HG02981 (cell line): ENCODE measurements around the gene ZNF787.

Experiments
- ATAC-seq: cut with Tn5 transposase; IDR thresholded peaks from one replicate; pipeline ENCODE4 v1.9.1; 2021; ENCODE audit warnings: mild to moderate bottlenecking, moderate library complexity; ENCODE audit not compliant: unreplicated experiment

Gene ZNF787

DNA sequence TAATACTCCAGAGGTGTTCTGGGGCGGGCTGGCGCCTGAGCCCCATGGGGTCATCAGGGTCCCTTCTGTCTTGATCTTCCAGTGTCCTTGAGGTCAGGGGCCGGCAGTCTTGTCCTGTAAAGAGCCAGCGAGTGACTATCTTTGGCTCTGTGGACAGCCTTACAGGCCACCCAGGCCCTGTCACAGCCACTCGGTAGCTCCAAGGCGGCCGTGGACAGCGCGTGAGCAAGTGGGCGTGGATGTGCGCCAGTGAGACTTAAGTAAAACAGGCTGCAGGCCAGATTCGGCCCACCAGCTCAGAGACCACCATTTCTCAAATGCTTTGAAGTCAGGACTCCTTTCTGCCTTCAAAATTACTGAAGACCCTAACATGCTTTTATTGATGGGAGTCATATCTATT, 23.7 kb upstream of the ZNF787 start:
- no peak for ATAC-seq

DNA sequence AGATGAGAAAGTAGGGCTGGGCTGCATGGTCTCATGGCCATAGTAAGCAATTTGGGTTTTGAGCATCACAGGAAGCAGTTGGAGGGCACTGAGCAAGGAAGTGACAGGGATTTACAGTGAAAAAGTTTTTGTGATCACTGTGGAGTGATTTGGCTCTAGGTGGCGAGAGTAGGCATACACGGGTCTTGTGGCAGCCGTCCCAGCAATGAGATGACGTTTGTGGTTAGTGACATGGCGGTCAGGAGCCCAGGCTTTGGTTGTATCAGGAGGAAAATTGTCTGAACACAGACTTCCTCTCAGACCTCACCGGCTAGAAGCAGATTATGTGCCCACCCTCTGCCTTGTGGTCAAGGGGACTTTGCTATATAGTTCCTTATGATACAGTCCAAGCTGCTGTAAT, 23.3 kb upstream of the ZNF787 start:
- no peak for ATAC-seq

DNA sequence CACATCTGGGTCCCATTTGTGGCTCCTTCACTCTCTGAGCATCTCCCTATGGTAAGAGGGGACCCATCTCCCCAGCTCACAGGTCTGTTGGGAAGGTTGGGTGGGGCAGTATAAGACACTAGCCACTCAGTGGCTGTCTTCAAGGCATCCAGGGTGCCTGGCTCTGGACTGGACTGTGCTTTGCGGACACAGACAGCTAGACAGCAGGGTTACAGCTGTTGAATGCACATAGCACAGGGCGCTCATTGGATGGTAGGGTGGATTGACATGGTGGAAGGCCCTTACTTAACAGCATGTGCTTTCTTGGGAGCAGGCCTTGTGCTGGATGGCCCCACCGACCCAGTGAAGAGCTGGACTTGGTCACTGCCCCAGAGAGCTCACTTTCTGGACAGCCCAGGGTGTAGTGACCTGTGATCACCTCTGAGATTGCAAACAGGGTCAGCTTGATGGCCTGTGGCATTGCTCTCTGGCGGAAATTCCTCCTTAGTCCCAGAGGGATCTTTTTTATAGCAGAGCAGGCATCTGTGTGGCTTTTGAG, 21.9 kb upstream of the ZNF787 start:
- ATAC-seq = no peak

DNA sequence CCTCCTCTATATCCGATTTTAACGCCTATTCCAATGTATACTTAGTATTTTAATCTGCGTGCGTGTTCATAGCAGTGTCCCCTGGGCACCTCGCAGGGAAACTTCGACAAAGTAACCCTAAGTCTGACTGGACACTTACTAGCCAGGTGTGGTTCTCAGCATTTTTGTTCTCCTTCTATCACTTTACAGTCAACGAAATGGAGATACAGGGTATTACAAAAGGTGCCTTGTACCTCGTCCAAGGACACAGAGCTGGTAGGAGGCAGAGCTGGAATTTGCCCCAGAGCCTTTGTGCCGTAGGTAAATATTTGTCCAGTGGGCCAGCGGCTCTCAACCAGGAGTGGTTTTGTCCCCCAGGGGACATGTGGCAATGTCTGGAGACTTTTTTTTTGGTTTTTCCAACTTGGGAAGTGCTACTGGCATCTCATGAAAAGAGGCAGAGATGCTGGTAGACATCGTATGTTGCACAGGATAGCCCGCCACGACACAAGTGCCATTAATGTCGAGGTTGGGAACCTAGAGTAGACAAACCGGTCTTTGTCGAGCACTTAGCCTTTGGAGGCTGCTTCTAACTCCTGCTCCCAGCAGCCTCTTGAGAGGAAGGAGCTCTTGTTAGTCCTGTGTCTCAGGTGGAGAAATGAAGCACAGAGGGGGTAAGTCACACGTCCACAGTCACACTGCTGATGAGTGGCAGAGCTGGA, 21.1 kb upstream of the ZNF787 start:
- no peak for ATAC-seq

DNA sequence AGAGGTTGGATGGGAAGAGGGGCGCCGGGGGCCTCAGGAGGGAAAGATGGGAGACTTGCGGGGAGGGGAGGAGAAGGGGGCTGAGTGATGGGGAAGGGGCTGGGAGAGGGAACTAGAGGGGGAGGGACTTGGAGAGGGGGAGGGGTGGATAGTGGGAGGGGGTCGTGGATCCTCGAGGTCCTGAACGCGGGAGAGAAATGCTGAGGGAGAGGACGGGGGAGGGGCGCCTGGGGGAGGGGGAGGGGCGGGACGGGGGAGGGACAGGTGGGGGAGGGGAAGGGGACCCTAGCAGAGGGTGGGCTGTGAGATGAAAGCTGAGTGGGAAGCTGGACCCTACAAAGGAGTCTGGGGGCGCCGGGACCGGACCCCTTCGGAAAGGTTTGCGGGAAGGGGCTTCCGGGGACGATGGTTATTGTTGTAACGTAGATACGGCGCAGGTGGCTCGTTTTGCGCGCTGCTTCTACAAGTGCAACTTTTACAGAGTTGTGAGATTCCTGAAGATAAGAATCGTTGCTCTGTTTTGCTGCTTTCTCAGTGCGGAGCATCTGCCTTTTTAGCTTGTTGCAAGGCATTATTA, 20.4 kb upstream of the ZNF787 start:
- ATAC-seq = no peak

DNA sequence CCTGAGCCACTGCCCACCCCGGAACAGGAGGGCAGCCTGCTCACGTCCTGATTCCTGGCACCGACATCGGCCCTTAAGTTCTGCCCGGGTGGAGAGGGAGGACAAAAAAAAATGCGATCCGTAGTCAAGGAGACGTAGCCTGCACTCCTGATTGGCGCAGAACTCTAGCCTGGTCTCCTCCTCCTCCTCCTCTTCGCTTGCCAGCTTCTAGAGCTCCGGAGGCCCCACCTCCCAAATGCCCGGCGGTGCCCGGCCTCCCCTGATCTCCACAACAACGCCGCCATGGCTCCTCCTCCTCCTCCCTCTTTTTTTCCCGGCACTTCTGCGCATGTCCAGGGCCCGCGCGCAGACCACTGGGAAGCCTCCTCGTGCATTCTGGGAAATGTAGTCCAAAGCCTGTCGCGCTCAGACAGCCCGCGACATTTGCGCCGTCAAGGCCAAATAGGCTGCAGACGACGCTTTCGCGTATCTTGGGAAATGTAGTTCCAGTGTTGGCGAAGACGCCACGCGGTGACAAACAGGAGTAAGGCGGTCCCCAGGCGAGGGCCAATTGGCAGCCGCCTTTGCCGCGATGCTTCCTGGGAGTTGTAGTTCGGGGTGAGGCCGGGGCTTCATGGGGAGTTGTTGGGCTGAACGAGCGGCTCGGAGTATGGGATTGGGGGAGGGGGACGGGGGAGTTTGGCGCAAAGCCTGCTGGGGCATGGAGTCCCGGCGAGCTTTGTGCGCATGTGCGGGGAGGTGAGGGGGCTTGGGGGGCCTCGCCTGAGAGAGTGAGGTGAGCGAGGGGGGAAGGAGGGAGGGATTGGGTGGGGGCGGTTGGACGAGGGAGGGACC, 19.7 kb upstream of the ZNF787 start, which contains the start of gene ZNF444:
Gene ZNF444, plus strand, starts transcription at position 705 of the 834 bp plus-strand sequence. CDS start 5,625 bp downstream, outside the sequence.
- ATAC-seq = peak; percentile 92

DNA sequence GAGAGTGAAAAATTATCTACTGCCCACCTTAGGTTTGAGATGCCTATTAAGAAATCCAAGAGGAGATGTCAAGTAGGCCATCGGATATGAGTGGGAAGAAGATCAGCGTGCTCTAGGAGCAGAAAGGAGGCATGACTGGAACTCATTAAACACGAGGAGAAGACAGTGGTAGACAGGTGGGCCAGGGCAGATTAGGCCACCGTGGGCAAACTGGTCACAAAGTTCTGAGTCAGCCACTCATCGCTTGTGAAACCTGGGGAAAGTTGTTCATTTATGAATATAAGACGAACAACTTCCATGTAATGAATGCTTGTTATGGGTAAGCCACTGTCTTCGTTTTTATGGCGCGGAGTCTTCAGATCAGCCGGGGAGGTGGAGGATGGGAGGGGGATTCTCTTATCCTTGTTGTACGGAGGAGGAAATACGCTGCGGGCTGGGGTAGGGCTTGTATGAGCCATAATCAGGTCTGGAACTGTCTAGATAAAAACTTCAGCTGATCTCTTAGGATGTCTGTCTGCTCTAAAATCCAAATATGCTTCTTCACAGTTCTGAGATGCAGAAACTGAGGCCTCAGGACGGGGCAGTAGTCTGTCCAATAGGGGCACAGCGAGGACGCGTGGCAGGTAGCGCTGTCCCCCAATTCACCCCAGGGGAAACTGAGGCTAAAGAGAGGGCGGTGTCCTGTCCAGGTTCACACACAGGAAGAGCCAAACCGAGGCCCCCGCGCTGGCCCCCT, 18.9 kb upstream of the ZNF787 start:
- no peak for ATAC-seq

DNA sequence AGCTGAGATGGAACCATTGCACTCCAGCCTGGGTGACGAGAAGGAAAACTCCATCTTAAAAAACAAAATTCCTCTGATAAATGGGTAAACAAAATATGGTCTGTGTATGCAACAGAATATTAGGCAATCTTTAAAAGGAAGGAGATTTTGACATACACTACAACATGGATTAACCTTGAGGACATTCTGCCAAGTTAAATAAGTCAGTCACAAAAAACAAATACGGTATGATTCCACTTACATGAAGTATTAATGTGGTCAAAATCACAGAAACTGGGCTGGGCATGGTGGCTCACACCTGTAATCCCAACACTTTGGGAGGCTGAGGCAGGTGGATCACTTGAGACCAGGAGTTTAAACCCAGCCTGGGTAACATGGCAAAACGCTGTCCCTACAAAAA, 17.0 kb upstream of the ZNF787 start:
- ATAC-seq = no peak

DNA sequence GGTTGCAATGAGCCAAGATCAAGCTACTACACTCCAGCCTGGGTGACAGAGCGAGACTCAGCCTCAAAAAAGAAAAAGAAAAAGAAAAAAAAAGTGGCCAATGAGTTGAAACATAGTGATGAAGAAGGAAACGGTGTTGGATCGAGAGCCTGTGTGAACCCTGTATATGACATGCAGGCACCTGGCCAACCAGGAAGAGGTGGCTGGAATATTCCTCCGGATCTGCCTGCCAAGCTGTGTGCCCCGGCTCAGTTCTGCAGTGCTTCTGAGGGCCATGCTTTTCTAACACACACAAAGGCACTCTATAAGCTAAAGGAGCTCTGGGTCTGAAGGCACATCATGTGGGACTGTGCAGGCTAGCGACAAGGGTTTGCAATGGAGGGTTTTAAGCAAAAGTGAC, 16.3 kb upstream of the ZNF787 start:
- ATAC-seq = no peak

DNA sequence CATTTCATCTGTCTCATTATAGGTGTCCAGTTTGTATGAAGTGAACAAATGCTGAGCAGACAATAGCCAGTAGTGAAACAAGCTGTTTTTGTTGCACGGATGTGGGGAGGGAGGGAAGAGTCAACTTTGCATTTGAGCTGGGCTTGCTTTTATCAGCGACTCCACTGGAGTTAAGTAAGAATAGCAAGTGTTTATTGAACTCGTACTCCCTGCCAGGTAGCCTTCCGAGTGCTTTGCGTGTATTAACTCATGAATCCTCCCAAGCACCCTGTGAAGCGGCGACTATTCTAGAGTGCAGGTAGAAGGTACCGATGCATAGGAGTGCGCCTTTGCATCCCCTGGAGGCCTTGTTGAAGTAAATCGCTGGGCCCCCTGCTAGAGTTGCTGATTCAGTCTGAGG, 15.3 kb upstream of the ZNF787 start:
- no peak for ATAC-seq

DNA sequence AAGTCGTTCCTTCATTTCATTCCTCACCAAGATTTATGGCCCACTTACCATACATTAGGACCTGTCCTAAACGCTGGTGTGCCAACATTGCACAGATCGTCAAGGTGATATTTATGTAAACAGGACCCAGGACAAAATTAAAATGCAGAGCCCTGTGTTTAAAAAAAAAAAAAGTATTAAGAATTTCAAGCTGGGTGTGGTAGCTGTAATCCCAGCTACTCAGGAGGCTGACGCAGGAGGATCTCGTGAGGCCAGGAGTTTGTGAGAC, 13.5 kb upstream of the ZNF787 start:
- ATAC-seq = no peak

DNA sequence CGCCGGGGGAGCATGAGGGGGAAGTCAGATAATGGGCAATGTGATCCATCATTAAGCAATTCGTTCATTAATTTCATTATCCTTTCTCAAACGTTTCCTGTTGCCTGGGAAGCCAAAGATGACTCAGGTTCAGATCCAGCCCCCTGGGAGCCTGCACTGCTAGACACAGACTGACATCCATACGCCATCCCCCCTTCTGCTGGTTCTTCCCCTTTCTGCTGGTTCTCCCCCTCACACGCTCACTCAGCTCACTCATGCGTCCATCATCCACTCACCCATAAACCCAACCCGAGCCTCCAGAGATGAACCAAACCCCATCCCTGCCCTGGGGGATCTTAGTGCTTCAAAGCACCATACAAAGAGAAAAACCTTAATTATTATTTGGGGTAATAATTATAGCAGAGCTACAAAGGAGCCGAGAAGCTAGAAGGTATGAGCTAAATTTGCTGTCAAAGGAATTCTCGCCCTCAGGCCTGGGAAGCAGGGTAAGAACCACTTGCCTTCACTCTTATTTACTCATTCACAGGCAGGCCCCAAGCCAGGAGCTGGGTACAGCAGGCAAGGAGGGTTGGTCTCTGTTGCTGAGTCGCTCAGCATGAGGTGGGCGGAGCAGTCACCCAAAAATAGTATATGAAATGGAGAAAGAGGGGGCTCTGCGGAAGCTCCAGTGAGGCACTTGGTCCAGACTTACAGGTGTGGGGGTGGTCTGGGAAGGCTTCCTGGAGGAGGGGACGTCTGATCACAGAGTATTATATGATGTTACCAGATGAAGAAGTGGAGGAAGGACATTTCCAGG, 13.0 kb upstream of the ZNF787 start:
- peak; percentile 74 for ATAC-seq

DNA sequence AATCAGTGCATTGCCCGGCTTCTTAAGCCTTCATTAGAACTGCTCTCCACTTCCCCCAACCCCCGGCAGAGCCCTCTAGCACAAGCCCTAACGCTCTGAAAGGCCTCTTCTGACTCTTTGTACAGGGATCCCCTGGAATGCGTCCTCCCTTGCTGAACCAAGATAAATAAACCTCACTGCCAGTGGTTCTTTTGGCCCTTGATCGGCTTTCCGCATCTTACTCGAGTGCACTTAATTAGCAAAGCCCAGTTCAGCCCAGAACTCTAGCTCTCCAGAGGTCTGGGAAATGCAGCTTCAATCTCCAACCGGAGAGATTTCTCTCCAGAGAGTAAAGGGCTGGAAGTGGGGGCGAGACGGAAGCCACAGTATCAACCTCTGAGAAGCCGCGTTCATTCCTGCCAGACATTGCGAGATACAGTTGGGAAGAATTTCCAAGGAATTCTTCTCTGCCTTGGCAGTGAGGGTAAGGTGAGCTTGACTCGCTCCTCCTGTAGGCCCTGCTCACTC, 11.3 kb upstream of the ZNF787 start:
- ATAC-seq = no peak

DNA sequence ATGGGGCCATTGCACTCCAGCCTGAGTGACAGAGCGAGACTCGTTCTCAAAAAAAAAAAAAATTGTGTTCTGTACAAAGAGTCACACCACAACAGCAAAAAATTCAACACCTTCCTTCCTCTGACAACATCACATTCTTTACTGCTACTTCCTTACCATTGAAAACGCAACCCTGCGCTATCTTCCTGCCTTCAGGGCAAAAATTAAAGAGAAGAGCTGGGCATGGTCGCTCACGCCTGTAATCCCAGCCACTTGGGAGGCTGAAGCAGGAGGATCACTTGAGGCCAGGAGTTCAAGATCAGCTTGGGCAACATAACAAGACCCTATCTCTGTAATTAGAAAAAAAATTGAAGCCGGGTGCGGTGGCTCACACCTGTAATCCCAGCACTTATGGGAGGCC, 10.6 kb upstream of the ZNF787 start:
- no peak for ATAC-seq

DNA sequence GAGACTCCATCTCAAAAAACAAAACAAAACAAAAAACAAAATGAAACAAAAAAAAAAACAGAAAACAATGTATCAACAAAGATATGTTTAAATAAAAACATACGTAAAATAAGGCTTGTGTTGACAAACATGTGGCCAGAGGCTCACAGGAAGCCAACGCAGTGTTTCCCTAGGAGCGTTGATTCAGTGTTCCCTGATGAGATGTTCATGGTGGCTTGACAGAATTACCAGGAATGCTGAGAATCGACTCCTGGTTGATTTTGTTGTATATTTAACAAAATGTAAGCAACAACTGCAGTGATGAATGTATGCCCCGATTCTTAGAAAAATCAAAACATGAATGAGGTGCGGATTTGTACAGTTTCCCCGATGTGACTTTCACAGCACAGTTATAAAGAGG, 8.9 kb upstream of the ZNF787 start:
- ATAC-seq = no peak

DNA sequence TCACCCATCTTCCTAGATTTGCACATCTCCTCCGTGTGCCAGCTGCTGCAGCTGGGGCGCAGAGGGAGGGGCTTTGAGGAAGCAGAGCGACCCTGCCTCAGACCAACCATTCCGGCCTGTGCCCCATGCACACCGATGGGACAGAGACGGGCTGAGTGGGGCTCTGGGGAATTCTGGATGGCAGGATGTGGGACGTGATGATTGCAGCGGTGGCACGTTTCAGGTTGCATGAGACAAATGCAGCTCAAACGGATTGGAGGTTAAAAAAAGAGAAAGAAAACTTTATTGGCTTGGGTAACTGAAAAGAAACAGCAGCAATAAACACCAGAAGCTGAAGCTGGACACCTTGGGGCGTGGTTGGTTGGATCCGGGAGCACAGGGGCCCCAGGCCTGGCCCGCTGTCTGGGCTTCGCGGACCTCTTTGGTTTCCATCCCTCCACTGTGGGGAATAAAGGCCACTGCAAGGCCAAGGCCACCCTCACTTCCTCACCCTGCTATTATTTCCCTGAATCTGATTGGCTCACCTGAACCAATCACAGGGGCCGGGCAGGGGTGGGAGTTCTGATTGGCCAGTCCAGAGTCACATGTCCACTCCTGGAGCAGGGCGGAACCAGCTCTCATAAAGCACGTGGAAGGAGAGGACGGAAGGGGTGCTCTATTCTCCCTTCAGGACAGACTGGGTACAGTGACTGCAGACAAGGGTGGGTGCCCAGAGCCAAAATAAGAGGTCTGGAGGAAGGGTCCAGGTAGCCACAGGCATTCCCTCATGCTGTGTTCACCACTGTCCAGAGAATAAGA, 6.1 kb upstream of the ZNF787 start:
- ATAC-seq = no peak

DNA sequence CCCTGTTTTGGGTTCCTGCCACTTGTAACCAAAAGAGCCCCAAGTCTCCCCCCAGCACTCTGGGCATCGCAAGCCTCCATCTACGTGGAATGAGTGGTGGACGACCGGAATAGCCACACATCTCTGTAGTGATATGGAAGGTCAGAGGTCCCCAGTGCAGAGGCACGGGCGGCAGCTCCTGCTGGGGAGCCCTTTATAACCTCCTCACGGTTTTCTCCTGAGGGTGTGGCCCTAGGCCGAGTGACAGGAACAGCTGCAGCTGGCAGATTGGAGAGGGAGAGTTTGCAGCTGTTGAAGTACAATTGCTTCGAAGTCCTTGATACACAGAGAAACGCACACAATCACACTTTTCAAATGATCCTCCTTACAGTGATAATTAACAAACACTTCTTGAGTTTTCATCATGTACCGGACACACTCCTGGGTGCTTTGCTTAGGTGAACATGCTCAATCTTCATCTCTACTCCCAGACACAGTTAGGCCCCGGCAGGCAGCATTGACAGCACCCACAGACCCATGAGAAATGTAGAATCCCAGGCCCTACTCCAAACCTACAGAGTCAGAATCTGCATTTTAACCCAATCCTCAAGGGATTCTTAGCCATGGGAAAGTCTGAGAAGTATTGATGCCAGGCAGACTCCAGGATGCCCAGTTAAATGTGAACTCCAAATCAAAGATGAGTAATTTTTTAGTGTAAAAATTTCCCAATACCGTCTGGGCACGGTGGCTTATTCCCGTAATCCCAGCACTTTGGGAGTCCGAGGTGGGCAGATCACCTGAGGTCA, 4.9 kb upstream of the ZNF787 start:
- ATAC-seq = no peak

DNA sequence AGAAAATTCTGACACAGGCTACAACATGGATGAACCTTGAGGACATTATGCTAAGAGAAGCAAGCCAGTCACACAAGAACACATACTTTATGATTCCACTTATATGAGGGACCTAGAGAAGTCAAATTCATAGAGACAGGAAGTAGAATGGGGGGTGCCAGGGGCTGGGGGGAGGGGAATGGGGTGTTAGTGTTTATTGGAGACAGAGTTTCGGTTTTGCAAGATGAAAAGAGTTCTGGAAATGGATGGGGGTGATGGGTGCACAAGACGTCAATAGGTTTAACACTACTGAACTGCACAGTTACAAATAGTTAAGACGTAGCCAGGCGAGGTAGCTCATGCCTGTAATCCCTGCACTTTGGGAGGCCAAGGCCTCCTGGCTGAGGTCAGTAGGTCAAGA, 3.5 kb upstream of the ZNF787 start:
- no peak for ATAC-seq
